HL-60/S4 treated with phorbol 12-myristate 13-acetate at 8.2 ng/mL for 4 days and 3 days (cell line): Measurements from ENCODE around the gene IFNW1.

Experiments
- in situ Hi-C: fragments of 300-500 bp; cut with MboI; formaldehyde crosslinking; loops from 2 replicates; pipeline ENCODE4 v1.15.0; 2022; ENCODE audit warnings: low sequenced_read_pairs

Gene IFNW1

GRCh38 chr9:21110708-21111576 lies 30.7 kb downstream of the IFNW1 start:
- in situ Hi-C loops = no loop called here

DNA sequence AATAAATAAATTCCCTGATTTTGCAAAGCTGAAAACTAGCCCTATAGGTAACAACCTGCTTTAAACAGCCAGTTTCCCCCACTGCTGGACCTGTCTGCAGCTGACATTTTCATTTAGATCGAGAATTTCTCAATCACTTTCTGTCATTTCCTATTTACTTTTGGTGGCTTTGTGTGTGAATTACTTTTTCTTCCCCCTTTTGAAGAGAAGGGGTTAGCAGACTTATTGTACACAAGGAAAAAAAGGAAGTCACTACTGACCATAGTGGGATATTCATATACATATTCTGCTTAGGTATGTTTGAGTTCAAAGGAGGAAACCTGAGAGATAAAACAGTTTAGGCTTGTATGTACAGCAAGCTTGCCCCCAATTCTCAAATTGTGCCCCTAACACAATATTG lies 36.8 kb downstream of the IFNW1 start:
- in situ Hi-C loops = no loop called here

GRCh38 chr9:21102305-21102704 lies 39.3 kb downstream of the IFNW1 start:
- in situ Hi-C loops = no loop called here

GRCh38 chr9:21097817-21098216 lies 43.8 kb downstream of the IFNW1 start:
- in situ Hi-C loops = no loop called here

DNA sequence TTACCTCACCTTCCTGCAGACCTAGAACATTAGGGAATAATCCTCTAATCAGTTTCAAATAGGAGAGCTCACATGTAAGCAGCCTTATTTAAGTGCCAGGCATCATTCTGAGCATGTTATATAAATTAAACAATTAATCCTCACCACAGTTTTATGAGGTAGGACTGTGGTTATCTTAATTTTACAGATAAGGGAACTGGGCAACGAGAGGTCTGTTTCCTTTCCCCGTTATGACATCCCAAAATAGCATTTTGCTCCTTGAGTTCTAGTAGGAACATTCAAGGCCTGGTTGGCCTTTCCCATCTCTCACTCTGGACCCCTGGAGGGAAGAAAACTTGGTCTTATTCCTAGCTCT lies 44.8 kb downstream of the IFNW1 start:
- in situ Hi-C loops = no loop called here

- in situ Hi-C loops = no loop called here
Measured at GRCh38 chr9:21096172-21096900, 45.3 kb downstream of the IFNW1 start.

DNA sequence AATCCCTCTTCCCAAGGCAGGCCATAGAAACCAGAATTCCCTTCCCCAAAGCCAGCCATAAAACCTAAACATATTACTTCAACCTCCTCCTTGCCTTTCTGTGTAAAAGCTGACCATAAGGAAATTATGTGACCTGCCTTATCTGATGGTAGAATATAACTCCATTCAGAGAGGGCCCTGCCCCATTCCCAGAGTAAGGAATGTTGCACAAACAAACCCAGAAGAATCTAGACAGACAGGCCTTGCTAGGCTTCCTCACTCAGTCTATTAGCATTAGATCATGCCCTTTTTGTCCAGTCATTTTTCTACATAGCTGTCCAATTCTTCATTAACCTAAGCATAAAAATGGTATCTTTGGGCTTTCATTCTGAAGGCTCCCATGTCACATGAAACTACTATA lies 46.1 kb downstream of the IFNW1 start:
- in situ Hi-C loops = no loop called here
